Mesodermal cell (in vitro differentiated cells): ENCODE data around the gene KPNA3.
"Not testable (repeated sequence)": the region's sequence is repeated elsewhere in the genome, so short reads cannot be mapped to it uniquely, and the experiment has no call there.

Experiments
- H3K27ac ChIP-seq: 2 replicates; pipeline ENCODE4 v1.7.0; 2013; ENCODE audit warnings: mild to moderate bottlenecking, low read depth, low read length, moderate library complexity; ENCODE audit not compliant: severe bottlenecking
- H3K36me3 ChIP-seq: 2 replicates; pipeline ENCODE4 v1.7.1; 2013; ENCODE audit warnings: mild to moderate bottlenecking, low read length, moderate library complexity; ENCODE audit not compliant: control insufficient read depth, insufficient read depth
- H3K4me1 ChIP-seq: one replicate; pipeline ENCODE4 v1.7.1; 2013; ENCODE audit warnings: mild to moderate bottlenecking, low read length; ENCODE audit not compliant: insufficient read depth, control insufficient read depth, poor library complexity, severe bottlenecking
- H3K4me3 ChIP-seq: 2 replicates; pipeline ENCODE4 v1.7.0; 2013; ENCODE audit warnings: low read length, control low read depth, mild to moderate bottlenecking; ENCODE audit not compliant: insufficient read depth, poor library complexity, severe bottlenecking; ENCODE audit errors: extremely low read depth
- H3K9me3 ChIP-seq: 2 replicates; pipeline ENCODE4 v1.7.1; 2013; ENCODE audit warnings: mild to moderate bottlenecking, low read length, moderate library complexity; ENCODE audit not compliant: control insufficient read depth
- WGBS, 2 experiments: methylation state at CpG; one replicate each; pipeline ENCODE4 v1.1.5; 2013; ENCODE audit warnings: missing lambda C conversion rate in 2 of 2; ENCODE audit not compliant: insufficient coverage in 2 of 2; 5-methylcytosine and 5-hydroxymethylcytosine counted together

Gene KPNA3

GRCh38 chr13:49749848-49750247, 42.6 kb downstream of the KPNA3 start:
- H3K27ac ChIP-seq: no peak overlapping the region
- 86 to 93% methylated on average over 2 of the region's 2 CpGs for WGBS, 2 experiments
- H3K4me1 ChIP-seq: no peaks in the 10 kb centered on the region
- H3K9me3 ChIP-seq: no peaks in the 10 kb centered on the region
- H3K4me3 ChIP-seq: no peak overlapping the region
- peaks cover 23% of the 10 kb centered on the region for H3K36me3 ChIP-seq

GRCh38 chr13:49746111-49746510, 46.4 kb downstream of the KPNA3 start:
- Histone ChIP-seq H3K36me3 (peaks cover 39% of the 10 kb centered on the region), H3K9me3 (no peaks in the 10 kb centered on the region), H3K4me1 (no peaks in the 10 kb centered on the region), H3K4me3 (no peak overlapping the region), H3K27ac (no peak overlapping the region)
- WGBS, 2 experiments: 83 to 97% methylated on average over 3 of the region's 5 CpGs

- Histone ChIP-seq H3K4me3 (no peak overlapping the region), H3K27ac (no peak overlapping the region), H3K4me1 (no peaks in the 10 kb centered on the region), H3K36me3 (peaks cover 39% of the 10 kb centered on the region), H3K9me3 (no peaks in the 10 kb centered on the region)
- WGBS, 2 experiments: no CpG with 5 or more reads among the region's 2 CpGs
These were observed 51.6 kb downstream of the KPNA3 start for GRCh38 chr13:49740870-49741269.

- Histone ChIP-seq H3K4me1 (no peaks in the 10 kb centered on the region), H3K36me3 (peaks cover 28% of the 10 kb centered on the region), H3K4me3 (no peak overlapping the region), H3K27ac (no peak overlapping the region), H3K9me3 (no peaks in the 10 kb centered on the region)
- whole genome bisulfite sequencing, 2 experiments: 100% methylated on average over 3 of the region's 5 CpGs; no CpG with 5 or more reads in 1 of the 2 experiments
These were observed 52.8 kb downstream of the KPNA3 start for GRCh38 chr13:49739498-49740187.

GRCh38 chr13:49733181-49733951, 59.1 kb downstream of the KPNA3 start:
- peaks cover 27% of the 10 kb centered on the region for H3K36me3 ChIP-seq
- 87 to 93% methylated on average over 8 to 9 of the region's 12 CpGs for WGBS, 2 experiments
- H3K27ac ChIP-seq: no peak overlapping the region
- H3K4me3 ChIP-seq: no peak overlapping the region
- H3K4me1 ChIP-seq: no peaks in the 10 kb centered on the region
- H3K9me3 ChIP-seq: no peaks in the 10 kb centered on the region

- Histone ChIP-seq H3K36me3 (peaks cover 43% of the 10 kb centered on the region), H3K9me3 (no peaks in the 10 kb centered on the region), H3K27ac (no peak overlapping the region), H3K4me1 (no peaks in the 10 kb centered on the region), H3K4me3 (no peak overlapping the region)
These were observed 60.7 kb downstream of the KPNA3 start for GRCh38 chr13:49731766-49732165.

GRCh38 chr13:49716615-49717014, 75.9 kb downstream of the KPNA3 start:
- Histone ChIP-seq H3K4me1 (no peaks in the 10 kb centered on the region), H3K27ac (no peak overlapping the region), H3K36me3 (peaks cover 55% of the 10 kb centered on the region), H3K4me3 (no peak overlapping the region), H3K9me3 (peaks cover 6% of the 10 kb centered on the region)
- WGBS, 2 experiments: 93 to 95% methylated on average over 5 to 6 of the region's 6 CpGs

- Histone ChIP-seq H3K4me3 (no peak overlapping the region), H3K27ac (no peak overlapping the region), H3K36me3 (peaks cover 48% of the 10 kb centered on the region), H3K4me1 (no peaks in the 10 kb centered on the region), H3K9me3 (peaks cover 6% of the 10 kb centered on the region)
- no CpG with 5 or more reads among the region's 1 CpG for WGBS, 2 experiments
These were observed 77.7 kb downstream of the KPNA3 start for GRCh38 chr13:49714757-49715156.

GRCh38 chr13:49711218-49711863, 81.1 kb downstream of the KPNA3 start:
- Histone ChIP-seq H3K27ac (no peak overlapping the region), H3K36me3 (peaks cover 54% of the 10 kb centered on the region), H3K9me3 (peaks cover 6% of the 10 kb centered on the region), H3K4me1 (no peaks in the 10 kb centered on the region), H3K4me3 (no peak overlapping the region)
- WGBS, 2 experiments: 100% methylated on average over 1 of the region's 2 CpGs; no CpG with 5 or more reads in 1 of the 2 experiments

GRCh38 chr13:49704264-49704663, 88.2 kb downstream of the KPNA3 start:
- H3K27ac ChIP-seq, H3K4me1 ChIP-seq, H3K4me3 ChIP-seq, H3K9me3 ChIP-seq: not testable (repeated sequence)
- H3K36me3 ChIP-seq: peaks cover 65% of the 10 kb centered on the region
- WGBS, 2 experiments: 100% methylated on average over 1 of the region's 7 CpGs

- Histone ChIP-seq H3K9me3 (no peaks in the 10 kb centered on the region), H3K4me3 (no peak overlapping the region), H3K27ac (no peak overlapping the region), H3K4me1 (no peaks in the 10 kb centered on the region), H3K36me3 (peaks cover 61% of the 10 kb centered on the region)
These were observed 91.0 kb downstream of the KPNA3 start for GRCh38 chr13:49701491-49701890.
